GF-D8 (cell line): ENCODE measurements around the gene MGMT.

Source experiments
- DNase-seq: peaks from one replicate; lab custom pipeline; 2025; lab: John Stamatoyannopoulos, UW

Gene MGMT

GRCh38 chr10:129800796-129801340 is 333.8 kb downstream of the MGMT start:
- DNase-seq: no peak

- DNase-seq: no peak
These were observed 340.2 kb downstream of the MGMT start for GRCh38 chr10:129807211-129807610.

- no peak for DNase-seq
These were observed 341.3 kb downstream of the MGMT start for GRCh38 chr10:129808092-129808983.

GRCh38 chr10:129809431-129809830 is 342.4 kb downstream of the MGMT start:
- no peak for DNase-seq

- DNase-seq: no peak
These were observed 342.8 kb downstream of the MGMT start for GRCh38 chr10:129809841-129810240.

GRCh38 chr10:129811208-129811607 is 344.2 kb downstream of the MGMT start:
- DNase-seq: no peak

- DNase-seq: no peak
These were observed 345.4 kb downstream of the MGMT start for GRCh38 chr10:129812398-129812797.

GRCh38 chr10:129814681-129815646 is 347.9 kb downstream of the MGMT start:
- no peak for DNase-seq

GRCh38 chr10:129815898-129816655 is 349.0 kb downstream of the MGMT start:
- DNase-seq: no peak

GRCh38 chr10:129816656-129817045 is 349.6 kb downstream of the MGMT start:
- DNase-seq: no peak
